ENCODE measurements around the gene ASB7. TPM values are rescaled to one million over a fixed set of nuclear protein-coding genes. Genes with fewer than 3 reads are reported as not detected.

Gene ASB7
- total RNA-seq, 1 experiment from 2014 or later = 12.9 TPM

GRCh38 chr15:100631831-100632230, 29.4 kb downstream of the ASB7 start:
- Mint-ChIP-seq H3K4me1 (peaks cover 36% of the 10 kb centered on the region), H3K27me3 (ENCODE audit: low read depth) (no peaks in the 10 kb centered on the region), H3K36me3 (peaks cover 7% of the 10 kb centered on the region; the same call in 1 of the 2 replicates), H3K9me3 (no peaks in the 10 kb centered on the region), H3K27ac (no peak overlapping the region), H3K4me3 (no peak overlapping the region)
- ATAC-seq (no peak), DNase-seq (ENCODE audit: low spot score) (no peak)
- TF ChIP-seq PRDM15 (CRISPR knock-in tag; IDR thresholded peaks at IDR 0.05) = no peak
- no peak for TF ChIP-seq TP53 (CRISPR knock-in tag; IDR thresholded peaks at IDR 0.05)
- TF ChIP-seq ZNF138 (CRISPR knock-in tag; conservative IDR thresholded peaks at IDR 0.05) = no peak
- CTCF ChIA-PET = interaction anchor here (1.0 to 2.1 kb wide), 7 partner anchors 18 to 376 kb away, joined by 3 to 16 read pairs (median 4); no protein-coding TSS in a partner anchor
- POLR2A ChIA-PET = no interaction called here

- no peak overlapping the region for H3K4me3 Mint-ChIP-seq
- no peak for DNase-seq (ENCODE audit: low spot score)
- ChIA-PET CTCF (no interaction called here), POLR2A (no interaction called here)
- no peaks in the 10 kb centered on the region for H3K27me3 Mint-ChIP-seq (ENCODE audit: low read depth)
- ATAC-seq = no peak
- H3K27ac Mint-ChIP-seq = no peak overlapping the region
- peaks cover 48% of the 10 kb centered on the region for H3K4me1 Mint-ChIP-seq
- H3K9me3 Mint-ChIP-seq = no peaks in the 10 kb centered on the region
- peaks cover 7% of the 10 kb centered on the region; the same call in 1 of the 2 replicates for H3K36me3 Mint-ChIP-seq
- TF ChIP-seq CBFB (CRISPR knock-in tag; IDR thresholded peaks at IDR 0.05; ENCODE audit: low read depth) (no peak), SOX15 (CRISPR knock-in tag; IDR thresholded peaks at IDR 0.05) (no peak), ERG (CRISPR knock-in tag; IDR thresholded peaks at IDR 0.05) (no peak), FOXP1 (CRISPR knock-in tag; IDR thresholded peaks at IDR 0.05; ENCODE audit: borderline replicate concordance) (no peak), ESRRA (CRISPR knock-in tag; IDR thresholded peaks at IDR 0.05; ENCODE audit: borderline replicate concordance) (no peak), MAX (CRISPR knock-in tag; IDR thresholded peaks at IDR 0.05) (no peak), AFF4 (CRISPR knock-in tag; IDR thresholded peaks at IDR 0.05; ENCODE audit: borderline replicate concordance) (no peak), PRDM15 (CRISPR knock-in tag; IDR thresholded peaks at IDR 0.05) (no peak), ZNF416 (CRISPR knock-in tag; IDR thresholded peaks at IDR 0.05) (no peak), IRF2 (CRISPR knock-in tag; IDR thresholded peaks at IDR 0.05; ENCODE audit: borderline replicate concordance, low read depth) (no peak), KAT7 (CRISPR knock-in tag; IDR thresholded peaks at IDR 0.05; ENCODE audit: borderline replicate concordance) (no peak), ZNF281 (CRISPR knock-in tag; IDR thresholded peaks at IDR 0.05) (no peak), PREB (CRISPR knock-in tag; IDR thresholded peaks at IDR 0.05; ENCODE audit: borderline replicate concordance) (no peak), TP53 (CRISPR knock-in tag; IDR thresholded peaks at IDR 0.05) (no peak), IRF1 (CRISPR knock-in tag; IDR thresholded peaks at IDR 0.05) (no peak)
Observed at GRCh38 chr15:100633763-100634075, 31.3 kb downstream of the ASB7 start.

All from WTC11 (cell line).